Transverse colon (tissue), 4 donors: ENCODE data around the gene MPHOSPH9. TPM values are rescaled to one million over a fixed set of nuclear protein-coding genes. Genes with fewer than 3 reads are reported as not detected.

ENCODE experiments used
- DNase-seq: peaks from one replicate; pipeline ENCODE4 v3.0.0-alpha.2; 2019
- H3K27ac ChIP-seq, 4 donors: fragments of 200-600 bp; sonication (generic); 2 replicates each; pipeline ENCODE4 v1.5.1; 2016 to 2018; ENCODE audit warnings: inconsistent platforms in 4 of 4
- H3K27me3 ChIP-seq: fragments of 200-600 bp; sonication (generic); 2 replicates; pipeline ENCODE4 v1.5.1; 2017; ENCODE audit warnings: inconsistent platforms
- H3K36me3 ChIP-seq, 4 donors: fragments of 200-600 bp; sonication (generic); 2 replicates each; pipeline ENCODE4 v1.5.1; 2017 to 2019; ENCODE audit warnings: inconsistent platforms in 4 of 4
- H3K4me1 ChIP-seq, 4 donors: fragments of 200-600 bp; sonication (generic); 2 replicates each; pipeline ENCODE4 v1.5.1; 2017 to 2020; ENCODE audit warnings: inconsistent platforms in 4 of 4
- H3K4me3 ChIP-seq, 4 donors: fragments of 200-600 bp; sonication (generic); 1 replicate in 1 of 4; 2 replicates in 3 of 4; pipeline versions ENCODE4 v1.5.1 to v1.6.1; 2017 to 2019; ENCODE audit warnings: inconsistent platforms in 4 of 4
- H3K9me3 ChIP-seq, 2 donors: fragments of 200-600 bp; sonication (generic); 2 replicates each; pipeline ENCODE4 v1.5.1; 2017 to 2019; ENCODE audit warnings: inconsistent platforms in 2 of 2
- CTCF ChIP-seq, 5 experiments: fragments of 200-600 bp in 3 of 5; fragments of 450-650 bp in 2 of 5; sonication (generic) in 3 of 5; IDR thresholded peaks; 1 replicate in 2 of 5; 2 replicates in 3 of 5; pipeline ENCODE4 v1.5.1; 2016 to 2017; ENCODE audit warnings: antibody characterized with exemption in 5 of 5, inconsistent platforms in 3 of 5, mild to moderate bottlenecking in 2 of 5, moderate library complexity in 1 of 5
- EP300 ChIP-seq: sonication (generic); formaldehyde crosslinking; IDR thresholded peaks from one replicate; pipeline ENCODE4 v1.6.1; 2017; ENCODE audit warnings: antibody characterized with exemption, low read depth
- POLR2A ChIP-seq: fragments of 450-650 bp; IDR thresholded peaks from one replicate; pipeline ENCODE4 v1.6.1; 2016; ENCODE audit warnings: antibody characterized with exemption, mild to moderate bottlenecking, moderate library complexity
- POLR2AphosphoS5 ChIP-seq, 3 donors: sonication (generic); formaldehyde crosslinking; IDR thresholded peaks; one replicate each; pipeline ENCODE4 v1.6.1; 2016; ENCODE audit warnings: antibody characterized with exemption in 3 of 3
- WGBS, 2 donors: methylation state at CpG; one replicate each; pipeline ENCODE4 v1.1.5; 2018; ENCODE audit warnings: low coverage in 1 of 2; 5-methylcytosine and 5-hydroxymethylcytosine counted together
- in situ Hi-C, 4 donors: fragments of 200-750 bp; cut with MboI; loops; one replicate each; pipeline versions ENCODE4 v1.15.0 to v1.15.1; 2017; ENCODE audit warnings: low sequenced_read_pairs in 3 of 4, low pct_ligation_motif_present in 1 of 4, low pct_unique_long_range_greater_than_20kb in 1 of 4
- intact Hi-C: fragments of 100-400 bp; cut with DNase I; formaldehyde crosslinking; loops from one replicate; pipeline ENCODE4 v1.15.1; 2023; ENCODE audit warnings: low total_unique reads
- total RNA-seq, 4 donors: library from RNA; depleted of rRNA; stranded (reverse); fragments of >200 nt; gene quantifications; one replicate each; pipeline ENCODE4 v1.1.0, GENCODE V29; 2016

The MPHOSPH9 gene
- total RNA-seq, 4 donors from 2014 or later = 15.6 to 90.9 (median 40.7) TPM

GRCh38 chr12:123145211-123145610, 87.7 kb downstream of the MPHOSPH9 start:
- intact Hi-C loops (no loop called here), in situ Hi-C loops (loop anchor here in 2 of 4 donors (10.0 kb wide), 1 partner anchor 100 kb away; no protein-coding TSS in a partner anchor)
- Histone ChIP-seq H3K36me3 (no peaks in the 10 kb centered on the region), H3K4me3 (no peak overlapping the region), H3K27me3 (no peaks in the 10 kb centered on the region), H3K9me3 (no peaks in the 10 kb centered on the region), H3K4me1 (peaks cover 40 to 62% (median 51%) of the 10 kb centered on the region in 4 donors), H3K27ac (no peak overlapping the region)
- TF ChIP-seq POLR2AphosphoS5 (IDR thresholded peaks at IDR 0.05) (no peak), POLR2A (no peak), CTCF (IDR thresholded peaks at IDR 0.05) (no peak), EP300 (no peak)
- 86% methylated on average over 2 of the region's 2 CpGs; no CpG with 5 or more reads in 1 of the 2 donors for WGBS, 2 donors
- DNase-seq = no peak

GRCh38 chr12:123143736-123144461, 89.0 kb downstream of the MPHOSPH9 start:
- H3K4me1 ChIP-seq = peaks cover 42 to 63% (median 52%) of the 10 kb centered on the region in 4 donors
- peak overlapping the region; percentile 86 to 93 (median 90) for H3K27ac ChIP-seq
- no peak for TF ChIP-seq EP300
- in situ Hi-C loops = loop anchor here in 2 of 4 donors (10.0 kb wide), 1 partner anchor 99 kb away; no protein-coding TSS in a partner anchor
- 86% methylated on average over 4 of the region's 4 CpGs; no CpG with 5 or more reads in 1 of the 2 donors for WGBS, 2 donors
- no peaks in the 10 kb centered on the region for H3K36me3 ChIP-seq
- no peaks in the 10 kb centered on the region for H3K9me3 ChIP-seq
- H3K27me3 ChIP-seq = no peaks in the 10 kb centered on the region
- DNase-seq = no peak
- intact Hi-C loops = no loop called here
- H3K4me3 ChIP-seq = no peak overlapping the region

GRCh38 chr12:123142921-123143735, 89.8 kb downstream of the MPHOSPH9 start:
- Histone ChIP-seq H3K27me3 (no peaks in the 10 kb centered on the region), H3K36me3 (no peaks in the 10 kb centered on the region), H3K9me3 (no peaks in the 10 kb centered on the region), H3K4me3 (no peak overlapping the region), H3K27ac (peak overlapping the region; percentile 86 to 93 (median 90)), H3K4me1 (peaks cover 42 to 58% (median 50%) of the 10 kb centered on the region in 4 donors)
- TF ChIP-seq POLR2A (peak; percentile 63), EP300 (no peak), CTCF (IDR thresholded peaks at IDR 0.05) (peak in 1 of 5 experiments; percentile 9), POLR2AphosphoS5 (IDR thresholded peaks at IDR 0.05) (peak; percentile 31 to 62 (median 31))
- 30 to 48% methylated on average over 6 to 11 of the region's 11 CpGs for WGBS, 2 donors
- in situ Hi-C loops = loop anchor here in 2 of 4 donors (10.0 kb wide), 1 partner anchor 98 kb away; no protein-coding TSS in a partner anchor
- intact Hi-C loops = no loop called here
- DNase-seq = peak; percentile 61

- intact Hi-C loops = no loop called here
- peaks cover 42 to 54% (median 48%) of the 10 kb centered on the region in 4 donors for H3K4me1 ChIP-seq
- in situ Hi-C loops = loop anchor here in 2 of 4 donors (10.0 kb wide), 1 partner anchor 98 kb away; no protein-coding TSS in a partner anchor
Measured at GRCh38 chr12:123142518-123142840, 90.5 kb downstream of the MPHOSPH9 start.

More at GRCh38 chr12:123142518-123142840, 90.5 kb downstream of the MPHOSPH9 start:
- DNase-seq = no peak
- Histone ChIP-seq H3K4me3 (no peak overlapping the region), H3K9me3 (no peaks in the 10 kb centered on the region), H3K27me3 (no peaks in the 10 kb centered on the region), H3K27ac (peak overlapping the region; percentile 86 to 93 (median 90)), H3K36me3 (no peaks in the 10 kb centered on the region)
- TF ChIP-seq EP300 = no peak
- no peak for TF ChIP-seq POLR2A
- no peak for TF ChIP-seq CTCF (IDR thresholded peaks at IDR 0.05)
- TF ChIP-seq POLR2AphosphoS5 (IDR thresholded peaks at IDR 0.05) = no peak
- 55 to 66% methylated on average over 5 of the region's 5 CpGs for WGBS, 2 donors
